ENCODE measurements around the gene ACKR2. TPM values are rescaled to one million over a fixed set of nuclear protein-coding genes. Genes with fewer than 3 reads are reported as not detected.
A peak's percentile ranks its signal among the peaks of the same experiment; 100 is the strongest.

The ACKR2 gene
- total and polyA plus RNA-seq, 2 donors (not counting 3 experiments of a cell fraction or from before 2014, with no cell fraction given), result 0.01 TPM; not detected in 1

- Histone ChIP-seq H3K9me3 (replicated peaks; ENCODE audit: control insufficient read depth, insufficient read depth, low read length) (no peaks in the 10 kb centered on the region), H4K20me1 (replicated peaks; ENCODE audit: control insufficient read depth, extremely low read depth, insufficient read depth, low read length) (no peaks in the 10 kb centered on the region), H3K9ac (replicated peaks; ENCODE audit: extremely low read depth, insufficient read depth, low read length) (peak overlapping the region; percentile 76), H3K27ac (ENCODE audit: insufficient read depth, low read depth, low read length) (peak overlapping the region; percentile 39), H3K4me3 (replicated peaks in 1 of 3; ENCODE audit: insufficient read depth in 1 of 3, low read depth in 1 of 3, low read length in 3 of 3) (peak overlapping the region; percentile 9 to 77 (median 52)), H2AFZ (ENCODE audit: low read depth, low read length) (peak overlapping the region; percentile 59), H3K4me2 (ENCODE audit: insufficient read depth, low read length) (peak overlapping the region; percentile 78), H3K79me2 (ENCODE audit: control insufficient read depth, insufficient read depth, low read length) (peaks cover 43% of the 10 kb centered on the region), H3K4me1 (ENCODE audit: control insufficient read depth, extremely low read depth, insufficient read depth, low read length) (peaks cover 11% of the 10 kb centered on the region), H3K27me3 (ENCODE audit: control insufficient read depth in 2 of 2, insufficient read depth in 2 of 2, low read length in 2 of 2) (peaks cover 2 to 10% of the 10 kb centered on the region in 2 experiments), H3K9me1 (replicated peaks; ENCODE audit: control insufficient read depth, extremely low read depth, insufficient read depth, low read length) (no peaks in the 10 kb centered on the region), H3K36me3 (ENCODE audit: control insufficient read depth in 2 of 2, extremely low read depth in 1 of 2, insufficient read depth in 2 of 2, low read length in 2 of 2) (no peaks in the 10 kb centered on the region)
- ChIA-PET CTCF (interaction anchor here (0.6 to 5.5 kb wide), 4 partner anchors 10 to 78 kb away, joined by 3 to 24 read pairs (median 8); no protein-coding TSS in a partner anchor), POLR2A (no interaction called here)
- FAIRE-seq (peak; percentile 82), DNase-seq (ENCODE audit: low read depth, low spot score) (peak; percentile 57)
- intact Hi-C loops (cut with micrococcal nuclease), result loop anchor here (2.0 kb wide), 1 partner anchor 31 kb away; the partner anchor contains the start of gene CCDC13
- no peak for TF ChIP-seq GATA2 (IDR thresholded peaks at IDR 0.05; ENCODE audit: insufficient read depth, insufficient read length, low read depth, low read length)
- TF ChIP-seq CTCF (IDR thresholded peaks at IDR 0.05; ENCODE audit: extremely low read depth in 1 of 2, insufficient read depth in 1 of 2, low read depth in 1 of 2, low read length in 2 of 2), result no peak
- no peak for TF ChIP-seq POLR2A (IDR thresholded peaks at IDR 0.05; ENCODE audit: low read depth, low read length)
- TF ChIP-seq MYC (IDR thresholded peaks at IDR 0.05; ENCODE audit: low read depth, low read length), result no peak
- no peak for TF ChIP-seq EZH2 (IDR thresholded peaks at IDR 0.05; ENCODE audit: borderline replicate concordance, low read depth, low read length, severe bottlenecking)
- no peak for TF ChIP-seq FOS (IDR thresholded peaks at IDR 0.05; ENCODE audit: borderline replicate concordance, insufficient read depth, low read length)
- no peak for TF ChIP-seq MAX (IDR thresholded peaks at IDR 0.05; ENCODE audit: insufficient read depth, insufficient read length)
- no peak for TF ChIP-seq POLR2AphosphoS5 (IDR thresholded peaks at IDR 0.05; ENCODE audit: insufficient read depth, low read depth, low read length)
- TF ChIP-seq JUN (IDR thresholded peaks at IDR 0.05; ENCODE audit: borderline replicate concordance, insufficient read depth, insufficient read length, low read depth), result no peak
- TSS peak; percentile 41 for BruUV-seq (replicated peaks)
- dilution Hi-C loops (cut with MboI; ENCODE audit: extremely low pct_ligation_motif_present, low sequenced_read_pairs), result no loop called here
Observed at GRCh38 chr3:42803414-42804105, 5.7 kb upstream of the ACKR2 start.

All from endothelial cell of umbilical vein (primary cell).